Mesendoderm (in vitro differentiated cells): ENCODE measurements around the gene POLR2J2.
"Not testable (repeated sequence)": the region's sequence is repeated elsewhere in the genome, so short reads cannot be mapped to it uniquely, and the experiment has no call there.

Source experiments
- DNase-seq: peaks from one replicate; pipeline ENCODE4 v3.0.0; 2013
- H2AK5ac ChIP-seq: 2 replicates; pipeline ENCODE4 v1.6.1; 2013; ENCODE audit warnings: low read length, inconsistent platforms
- H2BK120ac ChIP-seq: 2 replicates; pipeline ENCODE4 v1.6.1; 2013; ENCODE audit warnings: low read depth, mild to moderate bottlenecking, low read length, moderate library complexity, mixed read lengths
- H2BK15ac ChIP-seq: replicated peaks from 2 replicates; pipeline ENCODE4 v1.6.1; 2013; ENCODE audit warnings: low read depth, mild to moderate bottlenecking, moderate library complexity
- H2BK5ac ChIP-seq: 2 replicates; pipeline ENCODE4 v1.6.1; 2013; ENCODE audit warnings: low read length, inconsistent platforms
- H3K18ac ChIP-seq: 2 replicates; pipeline ENCODE4 v1.6.1; 2013; ENCODE audit warnings: mild to moderate bottlenecking, low read length, mixed read lengths
- H3K23ac ChIP-seq: one replicate; pipeline ENCODE4 v1.6.1; 2013; ENCODE audit warnings: low read length
- H3K27ac ChIP-seq: 2 replicates; pipeline ENCODE4 v1.5.1; 2013; ENCODE audit warnings: low read depth, mild to moderate bottlenecking, inconsistent platforms, low read length, moderate library complexity
- H3K27me3 ChIP-seq: 2 replicates; pipeline ENCODE4 v1.6.1; 2013; ENCODE audit warnings: low read length, control low read depth, mild to moderate bottlenecking, inconsistent platforms; ENCODE audit not compliant: insufficient read depth, poor library complexity
- H3K36me3 ChIP-seq: 2 replicates; pipeline ENCODE4 v1.6.1; 2013; ENCODE audit warnings: low read length, inconsistent platforms; ENCODE audit not compliant: control insufficient read depth, insufficient read depth
- H3K4ac ChIP-seq: one replicate; pipeline ENCODE4 v1.6.1; 2013; ENCODE audit warnings: low read depth, mild to moderate bottlenecking, low read length, moderate library complexity
- H3K4me1 ChIP-seq: 2 replicates; pipeline ENCODE4 v1.6.1; 2013; ENCODE audit warnings: low read depth, low read length, inconsistent platforms; ENCODE audit not compliant: control insufficient read depth
- H3K4me2 ChIP-seq: 2 replicates; pipeline ENCODE4 v1.6.1; 2013; ENCODE audit warnings: low read length
- H3K4me3 ChIP-seq: 2 replicates; pipeline ENCODE4 v1.5.1; 2013; ENCODE audit warnings: mild to moderate bottlenecking, low read length
- H3K56ac ChIP-seq: one replicate; pipeline ENCODE4 v1.6.1; 2013; ENCODE audit warnings: low read length
- H3K79me1 ChIP-seq: 2 replicates; pipeline ENCODE4 v1.6.1; 2013; ENCODE audit warnings: low read length, inconsistent platforms
- H3K79me2 ChIP-seq: 2 replicates; pipeline ENCODE4 v1.6.1; 2013; ENCODE audit warnings: mild to moderate bottlenecking, low read length; ENCODE audit not compliant: control insufficient read depth, insufficient read depth
- H3K9ac ChIP-seq: 2 replicates; pipeline ENCODE4 v1.6.1; 2013; ENCODE audit warnings: low read length, inconsistent platforms
- H4K5ac ChIP-seq: one replicate; pipeline ENCODE4 v1.6.1; 2013; ENCODE audit warnings: low read length
- H4K8ac ChIP-seq: one replicate; pipeline ENCODE4 v1.6.1; 2013; ENCODE audit warnings: low read depth, mild to moderate bottlenecking, control low read depth, low read length, moderate library complexity
- WGBS: extraction: QIAGEN DNeasy Blood & Tissue Kit; methylation state at CpG from one replicate; pipeline ENCODE4 v1.1.7; 2013; ENCODE audit warnings: low lambda C conversion rate, missing lambda C conversion rate; ENCODE audit not compliant: insufficient coverage; ENCODE audit errors: extremely low coverage; 5-methylcytosine and 5-hydroxymethylcytosine counted together

POLR2J2 gene

GRCh38 chr7:102636956-102637355, 34.5 kb downstream of the POLR2J2 start:
- DNase-seq, H3K4me1 ChIP-seq, H4K5ac ChIP-seq, H2BK5ac ChIP-seq, H3K56ac ChIP-seq, H3K9ac ChIP-seq, H3K79me1 ChIP-seq, H3K27ac ChIP-seq, H3K27me3 ChIP-seq, H2BK15ac ChIP-seq, H3K4me3 ChIP-seq, H2BK120ac ChIP-seq, H2AK5ac ChIP-seq, H3K23ac ChIP-seq, H3K36me3 ChIP-seq, H4K8ac ChIP-seq, H3K79me2 ChIP-seq, H3K18ac ChIP-seq, H3K4ac ChIP-seq, H3K4me2 ChIP-seq: not testable (repeated sequence)
- no CpG with 5 or more reads among the region's 13 CpGs for WGBS

DNA sequence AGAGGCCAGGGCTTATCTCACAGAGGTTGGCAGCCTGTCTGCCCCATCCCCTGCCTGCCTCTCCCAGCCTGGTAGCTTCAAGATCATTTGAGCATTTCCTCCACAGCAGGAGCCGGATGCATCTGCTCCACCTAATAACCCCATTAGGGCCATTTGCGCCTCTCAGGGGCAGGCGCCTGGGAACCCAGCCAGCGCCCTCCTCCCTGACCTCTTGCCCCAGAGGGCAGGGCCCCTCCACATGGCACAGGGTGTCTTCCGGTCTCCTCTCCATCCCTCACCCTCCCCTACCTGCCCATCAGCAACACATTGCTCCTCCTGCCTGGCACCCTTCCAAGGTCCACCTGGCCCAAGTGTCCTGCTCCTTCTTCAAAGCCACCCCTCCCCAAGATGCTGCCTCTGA, 36.1 kb downstream of the POLR2J2 start:
- not testable (repeated sequence) for H3K18ac ChIP-seq, H2AK5ac ChIP-seq, H4K8ac ChIP-seq, H3K4me1 ChIP-seq, H3K23ac ChIP-seq, H3K79me1 ChIP-seq, H3K79me2 ChIP-seq, H2BK120ac ChIP-seq, H3K36me3 ChIP-seq, H4K5ac ChIP-seq, H3K56ac ChIP-seq, H2BK5ac ChIP-seq, H3K4me2 ChIP-seq, H3K9ac ChIP-seq, H3K4ac ChIP-seq, H3K4me3 ChIP-seq, DNase-seq, H3K27me3 ChIP-seq, H2BK15ac ChIP-seq, H3K27ac ChIP-seq
- WGBS, result no CpG with 5 or more reads among the region's 5 CpGs

DNA sequence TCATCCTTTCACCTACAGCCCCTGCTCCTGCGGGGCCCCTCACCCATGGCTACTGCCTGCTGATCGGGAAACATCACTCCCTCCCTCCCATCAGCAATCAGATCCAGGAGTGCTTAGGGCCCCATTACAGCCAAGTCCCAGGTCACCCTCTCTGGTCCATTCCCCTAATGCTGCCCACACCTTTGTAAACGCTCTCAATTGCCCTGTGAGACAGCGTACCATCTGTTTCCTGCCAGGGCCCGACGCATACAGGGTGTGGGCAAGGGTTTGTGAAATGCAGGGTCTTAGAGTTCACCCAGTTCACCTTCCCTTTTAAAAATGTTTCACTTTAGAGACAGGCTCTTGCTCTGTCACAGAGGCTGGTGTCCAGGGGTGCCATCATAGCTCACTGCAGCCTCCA, 37.2 kb downstream of the POLR2J2 start:
- not testable (repeated sequence) for H2BK15ac ChIP-seq, H3K4ac ChIP-seq, H3K79me1 ChIP-seq, H2BK120ac ChIP-seq, DNase-seq, H3K56ac ChIP-seq, H3K9ac ChIP-seq, H3K36me3 ChIP-seq, H3K18ac ChIP-seq, H2AK5ac ChIP-seq, H3K27me3 ChIP-seq, H4K5ac ChIP-seq, H3K79me2 ChIP-seq, H3K4me2 ChIP-seq, H3K4me3 ChIP-seq, H2BK5ac ChIP-seq, H3K27ac ChIP-seq, H4K8ac ChIP-seq, H3K23ac ChIP-seq, H3K4me1 ChIP-seq
- WGBS, result no CpG with 5 or more reads among the region's 6 CpGs

- not testable (repeated sequence) for H3K4me1 ChIP-seq, H3K79me2 ChIP-seq, H3K4ac ChIP-seq, H3K79me1 ChIP-seq, H2AK5ac ChIP-seq, H4K8ac ChIP-seq, DNase-seq, H3K4me2 ChIP-seq, H3K36me3 ChIP-seq, H3K4me3 ChIP-seq, H3K27ac ChIP-seq, H2BK15ac ChIP-seq, H4K5ac ChIP-seq, H3K56ac ChIP-seq, H3K9ac ChIP-seq, H2BK5ac ChIP-seq, H3K23ac ChIP-seq, H3K27me3 ChIP-seq, H2BK120ac ChIP-seq, H3K18ac ChIP-seq
- no CpG with 5 or more reads among the region's 9 CpGs for WGBS
Measured at GRCh38 chr7:102630622-102631021, 40.8 kb downstream of the POLR2J2 start.

DNA sequence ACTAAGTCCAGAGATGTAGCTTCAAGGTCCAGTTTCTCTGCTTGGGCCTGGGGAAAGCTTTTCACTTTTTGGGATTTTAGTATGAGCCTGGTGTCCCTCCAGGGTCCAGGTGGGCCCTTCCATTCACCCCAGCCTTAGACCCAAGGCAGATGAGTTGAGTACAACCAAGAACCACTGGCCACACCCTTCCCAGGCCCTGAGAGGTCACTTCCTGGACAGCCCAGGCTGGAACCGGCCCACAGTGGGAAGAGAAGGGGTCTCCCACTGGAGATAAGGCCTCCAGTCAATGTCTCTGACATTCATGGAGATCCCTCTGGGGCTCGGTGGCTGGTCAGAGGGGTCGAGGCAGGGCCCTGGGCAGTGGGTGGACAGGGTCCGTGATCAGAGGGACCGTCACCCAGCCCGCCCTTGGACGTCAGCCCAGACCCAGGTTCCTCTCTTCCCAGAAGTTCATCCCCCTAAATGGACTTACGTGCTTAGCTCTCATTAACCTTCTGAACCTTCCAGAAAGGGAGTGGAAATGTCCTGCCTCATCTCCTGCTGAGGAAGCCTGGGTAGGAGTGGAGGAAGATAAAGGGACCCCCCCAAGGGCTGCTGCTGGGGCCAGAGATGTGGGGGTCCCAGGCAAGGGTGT, 44.1 kb downstream of the POLR2J2 start:
- not testable (repeated sequence) for H3K4ac ChIP-seq, H3K18ac ChIP-seq, H3K4me2 ChIP-seq, H2BK120ac ChIP-seq, H3K27me3 ChIP-seq, H4K8ac ChIP-seq, H3K36me3 ChIP-seq, H3K79me2 ChIP-seq, H3K23ac ChIP-seq, H3K27ac ChIP-seq, H2AK5ac ChIP-seq, H4K5ac ChIP-seq, H3K4me1 ChIP-seq, H3K9ac ChIP-seq, H3K4me3 ChIP-seq, H2BK5ac ChIP-seq, H3K56ac ChIP-seq, H2BK15ac ChIP-seq, H3K79me1 ChIP-seq, DNase-seq
- no CpG with 5 or more reads among the region's 8 CpGs for WGBS

GRCh38 chr7:102618122-102618521, 53.3 kb downstream of the POLR2J2 start:
- H3K4me1 ChIP-seq, DNase-seq, H2AK5ac ChIP-seq, H3K27me3 ChIP-seq, H3K4ac ChIP-seq, H4K8ac ChIP-seq, H3K4me2 ChIP-seq, H3K4me3 ChIP-seq, H2BK120ac ChIP-seq, H3K9ac ChIP-seq, H3K79me2 ChIP-seq, H3K23ac ChIP-seq, H3K79me1 ChIP-seq, H2BK5ac ChIP-seq, H3K18ac ChIP-seq, H3K27ac ChIP-seq, H2BK15ac ChIP-seq, H4K5ac ChIP-seq, H3K56ac ChIP-seq, H3K36me3 ChIP-seq: not testable (repeated sequence)
- WGBS, result no CpG with 5 or more reads among the region's 8 CpGs
